GM12892 (cell line): ENCODE results near the gene OSBP.

Experiments
- POLR2A ChIP-seq: IDR thresholded peaks from 2 replicates; pipeline ENCODE4 v1.6.1; 2011; ENCODE audit warnings: low read depth, low read length, control low read depth
- POLR2AphosphoS5 ChIP-seq: IDR thresholded peaks from 2 replicates; pipeline ENCODE4 v1.6.1; 2011; ENCODE audit warnings: low read depth, low read length, control low read depth
- TAF1 ChIP-seq: IDR thresholded peaks from 2 replicates; pipeline ENCODE4 v1.6.1; 2011; ENCODE audit warnings: low read depth, mild to moderate bottlenecking, control low read depth, low read length, borderline replicate concordance

GRCh38 chr11:59556115-59556916 lies 59.3 kb downstream of the OSBP start:
- TF ChIP-seq POLR2AphosphoS5 (no peak), TAF1 (no peak), POLR2A (no peak)
